Right lobe of liver (tissue), 4 donors: ENCODE results near the gene SCUBE3.

Experiments
- POLR2A ChIP-seq: fragments of 450-650 bp; IDR thresholded peaks from one replicate; pipeline ENCODE4 v1.6.1; 2017; ENCODE audit warnings: antibody characterized with exemption, mild to moderate bottlenecking
- TF ChIP-seq, protein P1 (sequence below), 4 donors: fragments of 200-600 bp in 3 of 4; fragments of 450-650 bp in 1 of 4; IDR thresholded peaks; one replicate each; pipeline versions ENCODE4 v1.5.1 to v1.8.0; 2016 to 2022; ENCODE audit warnings: antibody characterized with exemption in 4 of 4, mild to moderate bottlenecking in 2 of 4
- donor health status: DM: no; HTN: no; CAD: no.
- donor health status: DM: no; HTN: no; CAD: no.
- donor health status: DM: no; HTN: yes; CAD: no.

DNA sequence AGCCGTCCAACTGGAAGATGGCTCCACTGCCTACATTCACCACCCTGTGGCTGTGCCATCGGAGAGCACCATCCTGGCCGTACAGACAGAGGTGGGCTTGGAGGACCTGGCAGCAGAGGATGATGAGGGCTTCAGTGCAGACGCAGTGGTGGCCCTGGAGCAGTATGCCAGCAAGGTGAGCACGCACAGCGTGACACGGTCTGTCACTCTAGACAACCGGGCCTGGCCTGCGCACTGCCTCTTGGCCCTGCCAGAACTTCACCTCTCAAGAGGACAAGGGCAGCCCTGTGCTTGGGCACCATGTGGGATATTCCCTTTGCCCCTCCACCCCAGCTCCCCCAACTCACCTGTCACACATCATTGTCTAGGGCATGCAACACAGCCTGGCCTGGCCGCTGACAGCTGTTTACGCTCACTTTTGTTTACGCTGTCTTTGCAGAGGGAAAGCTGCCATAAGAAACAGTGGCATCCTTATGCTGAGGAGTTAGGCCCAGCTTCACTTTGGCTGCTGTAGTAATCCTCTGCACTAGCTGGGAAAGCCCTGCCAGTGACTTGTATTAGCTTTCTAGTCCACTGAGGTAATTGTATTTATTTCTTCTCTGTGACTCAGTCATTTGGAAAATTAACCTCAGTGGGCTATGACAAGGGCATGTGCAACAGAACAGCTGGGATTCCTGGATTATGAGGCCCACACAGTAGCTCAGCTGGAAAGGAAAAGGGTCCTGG, 74.1 kb downstream of the SCUBE3 start:
- TF ChIP-seq, protein P1, sequence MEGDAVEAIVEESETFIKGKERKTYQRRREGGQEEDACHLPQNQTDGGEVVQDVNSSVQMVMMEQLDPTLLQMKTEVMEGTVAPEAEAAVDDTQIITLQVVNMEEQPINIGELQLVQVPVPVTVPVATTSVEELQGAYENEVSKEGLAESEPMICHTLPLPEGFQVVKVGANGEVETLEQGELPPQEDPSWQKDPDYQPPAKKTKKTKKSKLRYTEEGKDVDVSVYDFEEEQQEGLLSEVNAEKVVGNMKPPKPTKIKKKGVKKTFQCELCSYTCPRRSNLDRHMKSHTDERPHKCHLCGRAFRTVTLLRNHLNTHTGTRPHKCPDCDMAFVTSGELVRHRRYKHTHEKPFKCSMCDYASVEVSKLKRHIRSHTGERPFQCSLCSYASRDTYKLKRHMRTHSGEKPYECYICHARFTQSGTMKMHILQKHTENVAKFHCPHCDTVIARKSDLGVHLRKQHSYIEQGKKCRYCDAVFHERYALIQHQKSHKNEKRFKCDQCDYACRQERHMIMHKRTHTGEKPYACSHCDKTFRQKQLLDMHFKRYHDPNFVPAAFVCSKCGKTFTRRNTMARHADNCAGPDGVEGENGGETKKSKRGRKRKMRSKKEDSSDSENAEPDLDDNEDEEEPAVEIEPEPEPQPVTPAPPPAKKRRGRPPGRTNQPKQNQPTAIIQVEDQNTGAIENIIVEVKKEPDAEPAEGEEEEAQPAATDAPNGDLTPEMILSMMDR (IDR thresholded peaks at IDR 0.05), result no peak
- TF ChIP-seq POLR2A, result no peak
